HCT116 (cell line): ENCODE results near the gene RAB31.

Experiments used
- EZH2 ChIP-seq: fragments of 200-600 bp; sonication (generic); IDR thresholded peaks from 2 replicates; pipeline ENCODE4 v1.6.1; 2017; ENCODE audit warnings: antibody characterized with exemption, mixed run types
- EZH2phosphoT487 ChIP-seq: fragments of 200-600 bp; IDR thresholded peaks from 2 replicates; pipeline ENCODE4 v1.6.1; 2018; ENCODE audit warnings: antibody characterized with exemption, borderline replicate concordance
- POLR2A ChIP-seq: IDR thresholded peaks from 2 replicates; pipeline ENCODE4 v1.7.0; 2011; ENCODE audit warnings: borderline replicate concordance; ENCODE audit not compliant: insufficient read depth, insufficient read length; ENCODE audit errors: extremely low read depth
- POLR2AphosphoS5 ChIP-seq: IDR thresholded peaks from 2 replicates; pipeline ENCODE4 v1.6.1; 2011; ENCODE audit warnings: mild to moderate bottlenecking, low read depth, low read length, moderate library complexity
- ZFX ChIP-seq: fragments of 450-650 bp; IDR thresholded peaks from 2 replicates; pipeline ENCODE4 v1.6.1; 2017
- ZNF274 ChIP-seq: fragments of 200-500 bp; sonication (Bioruptor generic); IDR thresholded peaks from 2 replicates; pipeline ENCODE4 v1.6.1; 2014; ENCODE audit warnings: mild to moderate bottlenecking, low read depth, low read length, inconsistent platforms
- TF ChIP-seq, protein P1 (sequence below), 3 experiments: fragments of 200-600 bp in 1 of 3; sonication (generic) in 1 of 3; IDR thresholded peaks in 2 of 3; conservative IDR thresholded peaks in 1 of 3; 2 replicates each; pipeline ENCODE4 v1.5.1; 2012 to 2017; ENCODE audit warnings: low read depth in 2 of 3, low read length in 2 of 3, antibody characterized with exemption in 1 of 3, borderline replicate concordance in 1 of 3, control low read depth in 1 of 3, mild to moderate bottlenecking in 1 of 3, mixed read lengths in 1 of 3, mixed run types in 1 of 3, moderate library complexity in 1 of 3; ENCODE audit not compliant: insufficient read depth in 1 of 3
- TF ChIP-seq, protein P2 (sequence below): IDR thresholded peaks from 2 replicates; pipeline ENCODE4 v1.6.1; 2011; ENCODE audit warnings: mild to moderate bottlenecking, low read length, moderate library complexity; ENCODE audit not compliant: insufficient replicate concordance; ENCODE audit errors: extremely low read depth
- TF ChIP-seq, protein P3 (sequence below): IDR thresholded peaks from 2 replicates; pipeline ENCODE4 v1.6.1; 2012

DNA sequence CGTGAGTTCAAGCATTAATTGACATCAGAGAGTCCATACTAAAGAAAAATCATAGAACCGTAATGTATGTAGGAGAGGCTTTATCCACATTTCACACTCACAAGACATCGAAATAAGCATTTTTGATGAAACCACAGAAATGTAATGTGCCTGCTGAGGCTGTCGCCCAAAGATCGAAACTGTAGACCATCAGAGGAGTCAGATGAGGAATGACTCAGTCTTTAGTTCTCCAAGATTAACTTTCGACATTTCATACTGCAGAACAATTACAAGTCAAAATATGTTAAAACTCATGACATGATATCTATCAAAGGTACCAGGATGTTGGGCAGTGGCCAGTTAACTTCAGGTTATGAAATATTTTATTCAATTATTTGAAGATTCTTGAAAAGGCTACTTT lies 79.6 kb downstream of the RAB31 start:
- TF ChIP-seq, protein P1, sequence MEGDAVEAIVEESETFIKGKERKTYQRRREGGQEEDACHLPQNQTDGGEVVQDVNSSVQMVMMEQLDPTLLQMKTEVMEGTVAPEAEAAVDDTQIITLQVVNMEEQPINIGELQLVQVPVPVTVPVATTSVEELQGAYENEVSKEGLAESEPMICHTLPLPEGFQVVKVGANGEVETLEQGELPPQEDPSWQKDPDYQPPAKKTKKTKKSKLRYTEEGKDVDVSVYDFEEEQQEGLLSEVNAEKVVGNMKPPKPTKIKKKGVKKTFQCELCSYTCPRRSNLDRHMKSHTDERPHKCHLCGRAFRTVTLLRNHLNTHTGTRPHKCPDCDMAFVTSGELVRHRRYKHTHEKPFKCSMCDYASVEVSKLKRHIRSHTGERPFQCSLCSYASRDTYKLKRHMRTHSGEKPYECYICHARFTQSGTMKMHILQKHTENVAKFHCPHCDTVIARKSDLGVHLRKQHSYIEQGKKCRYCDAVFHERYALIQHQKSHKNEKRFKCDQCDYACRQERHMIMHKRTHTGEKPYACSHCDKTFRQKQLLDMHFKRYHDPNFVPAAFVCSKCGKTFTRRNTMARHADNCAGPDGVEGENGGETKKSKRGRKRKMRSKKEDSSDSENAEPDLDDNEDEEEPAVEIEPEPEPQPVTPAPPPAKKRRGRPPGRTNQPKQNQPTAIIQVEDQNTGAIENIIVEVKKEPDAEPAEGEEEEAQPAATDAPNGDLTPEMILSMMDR (IDR thresholded peaks at IDR 0.05 in 2 of 3, conservative IDR thresholded peaks at IDR 0.05 in 1 of 3; ENCODE audit: borderline replicate concordance in 1 of 3, insufficient read depth in 1 of 3, low read depth in 2 of 3, low read length in 2 of 3): no peak
- no peak for TF ChIP-seq POLR2A
- TF ChIP-seq EZH2phosphoT487: no peak
- TF ChIP-seq EZH2: no peak
- no peak for TF ChIP-seq ZNF274
- no peak for TF ChIP-seq ZFX
- TF ChIP-seq, protein P2, sequence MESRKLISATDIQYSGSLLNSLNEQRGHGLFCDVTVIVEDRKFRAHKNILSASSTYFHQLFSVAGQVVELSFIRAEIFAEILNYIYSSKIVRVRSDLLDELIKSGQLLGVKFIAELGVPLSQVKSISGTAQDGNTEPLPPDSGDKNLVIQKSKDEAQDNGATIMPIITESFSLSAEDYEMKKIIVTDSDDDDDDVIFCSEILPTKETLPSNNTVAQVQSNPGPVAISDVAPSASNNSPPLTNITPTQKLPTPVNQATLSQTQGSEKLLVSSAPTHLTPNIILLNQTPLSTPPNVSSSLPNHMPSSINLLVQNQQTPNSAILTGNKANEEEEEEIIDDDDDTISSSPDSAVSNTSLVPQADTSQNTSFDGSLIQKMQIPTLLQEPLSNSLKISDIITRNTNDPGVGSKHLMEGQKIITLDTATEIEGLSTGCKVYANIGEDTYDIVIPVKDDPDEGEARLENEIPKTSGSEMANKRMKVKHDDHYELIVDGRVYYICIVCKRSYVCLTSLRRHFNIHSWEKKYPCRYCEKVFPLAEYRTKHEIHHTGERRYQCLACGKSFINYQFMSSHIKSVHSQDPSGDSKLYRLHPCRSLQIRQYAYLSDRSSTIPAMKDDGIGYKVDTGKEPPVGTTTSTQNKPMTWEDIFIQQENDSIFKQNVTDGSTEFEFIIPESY: no peak
- TF ChIP-seq, protein P3, sequence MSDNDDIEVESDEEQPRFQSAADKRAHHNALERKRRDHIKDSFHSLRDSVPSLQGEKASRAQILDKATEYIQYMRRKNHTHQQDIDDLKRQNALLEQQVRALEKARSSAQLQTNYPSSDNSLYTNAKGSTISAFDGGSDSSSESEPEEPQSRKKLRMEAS: no peak
- no peak for TF ChIP-seq POLR2AphosphoS5
